SIG-M5 treated with dmso at 0.1 percent for 504 hours (cell line): ENCODE measurements around the gene VMP1.
A peak's percentile ranks its signal among the peaks of the same experiment; 100 is the strongest.

Source experiments
- DNase-seq: peaks from one replicate; lab custom pipeline; 2025; ENCODE audit not compliant: unreplicated experiment; lab: John Stamatoyannopoulos, UW

Gene VMP1

GRCh38 chr17:59707971-59708430 is 547 bp downstream of the VMP1 start:
- DNase-seq: peak; percentile 34

GRCh38 chr17:59711936-59712335 is 4.5 kb downstream of the VMP1 start:
- no peak for DNase-seq

- peak; percentile 68 for DNase-seq
Observed at GRCh38 chr17:59712862-59713261, 5.4 kb downstream of the VMP1 start.

GRCh38 chr17:59714255-59714654 is 6.8 kb downstream of the VMP1 start:
- no peak for DNase-seq

GRCh38 chr17:59716427-59716826 is 9.0 kb downstream of the VMP1 start:
- DNase-seq: no peak

GRCh38 chr17:59719526-59719925 is 12.1 kb downstream of the VMP1 start:
- DNase-seq: no peak

- no peak for DNase-seq
Observed at GRCh38 chr17:59722623-59723022, 15.2 kb downstream of the VMP1 start.

- DNase-seq: no peak
Observed at GRCh38 chr17:59723041-59723440, 15.6 kb downstream of the VMP1 start.

- DNase-seq: no peak
Observed at GRCh38 chr17:59723607-59724006, 16.2 kb downstream of the VMP1 start.

- DNase-seq: peak; percentile 93
Observed at GRCh38 chr17:59725691-59726090, 18.2 kb downstream of the VMP1 start.

- DNase-seq: no peak
Observed at GRCh38 chr17:59727817-59728533, 20.5 kb downstream of the VMP1 start.

- DNase-seq: no peak
Observed at GRCh38 chr17:59730268-59730834, 22.9 kb downstream of the VMP1 start.

- DNase-seq: no peak
Observed at GRCh38 chr17:59733697-59734096, 26.2 kb downstream of the VMP1 start.

- DNase-seq: no peak
Observed at GRCh38 chr17:59734226-59734625, 26.8 kb downstream of the VMP1 start.

- DNase-seq: no peak
Observed at GRCh38 chr17:59737324-59737723, 29.9 kb downstream of the VMP1 start.

- no peak for DNase-seq
Observed at GRCh38 chr17:59743842-59744241, 36.4 kb downstream of the VMP1 start.

- DNase-seq: no peak
Observed at GRCh38 chr17:59745040-59745439, 37.6 kb downstream of the VMP1 start.

GRCh38 chr17:59746849-59747445 is 39.5 kb downstream of the VMP1 start:
- DNase-seq: peak; percentile 75

GRCh38 chr17:59748591-59748990 is 41.1 kb downstream of the VMP1 start:
- no peak for DNase-seq

- no peak for DNase-seq
Observed at GRCh38 chr17:59751955-59752413, 44.5 kb downstream of the VMP1 start.

GRCh38 chr17:59752446-59752845 is 45.0 kb downstream of the VMP1 start:
- no peak for DNase-seq

GRCh38 chr17:59752922-59753321 is 45.5 kb downstream of the VMP1 start:
- no peak for DNase-seq
